ENCODE results near the gene PSMB7. TPM values are rescaled to one million over a fixed set of nuclear protein-coding genes. Genes with fewer than 3 reads are reported as not detected.

The PSMB7 gene
- total RNA-seq, 3 donors from 2014 or later = 298 to 324 (median 309) TPM

DNA sequence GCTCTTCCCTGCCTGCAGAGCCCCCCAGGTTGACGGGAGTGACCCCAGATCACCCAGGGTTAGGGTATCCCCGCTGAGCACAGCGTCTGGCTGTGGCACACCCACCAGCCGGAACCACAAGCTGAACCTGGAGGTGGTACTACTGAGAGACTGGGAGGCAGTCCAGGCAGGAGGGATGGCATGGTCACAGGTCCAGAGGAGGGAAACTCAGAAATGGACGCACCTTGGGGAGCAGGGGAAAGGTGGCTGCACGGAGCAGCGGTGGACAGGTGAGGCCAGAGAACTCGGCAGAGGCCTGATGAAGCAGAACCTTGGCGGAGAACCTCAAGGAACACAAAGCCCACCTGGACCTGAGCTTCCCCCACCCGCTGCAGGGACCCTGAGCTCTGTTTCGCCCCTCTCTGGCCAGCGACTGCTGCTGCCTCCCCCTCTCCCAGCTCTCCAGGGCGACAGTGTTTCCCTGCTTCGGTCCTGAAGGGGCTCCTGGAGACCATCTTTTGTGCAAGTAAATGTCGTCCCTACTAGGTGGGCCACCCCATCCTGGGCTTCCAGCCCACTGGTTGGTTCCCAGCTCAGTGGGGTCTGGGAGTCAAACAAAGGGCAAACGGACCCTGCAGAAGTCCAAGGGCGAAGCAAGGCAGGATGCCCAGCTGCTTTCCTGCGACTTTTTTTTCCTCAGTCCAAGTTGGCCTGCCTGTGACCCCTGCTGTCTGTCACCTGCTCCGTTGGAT, 35.9 kb upstream of the PSMB7 start:
- Mint-ChIP-seq H3K36me3 (ENCODE audit: insufficient read depth) (no peaks in the 10 kb centered on the region), H3K4me3 (no peak overlapping the region), H3K27me3 (ENCODE audit: low read depth) (peaks cover 41% of the 10 kb centered on the region), H3K9me3 (no peaks in the 10 kb centered on the region), H3K4me1 (ENCODE audit: low read depth) (peaks cover 1% of the 10 kb centered on the region)
- ATAC-seq (no peak), DNase-seq (no peak)

DNA sequence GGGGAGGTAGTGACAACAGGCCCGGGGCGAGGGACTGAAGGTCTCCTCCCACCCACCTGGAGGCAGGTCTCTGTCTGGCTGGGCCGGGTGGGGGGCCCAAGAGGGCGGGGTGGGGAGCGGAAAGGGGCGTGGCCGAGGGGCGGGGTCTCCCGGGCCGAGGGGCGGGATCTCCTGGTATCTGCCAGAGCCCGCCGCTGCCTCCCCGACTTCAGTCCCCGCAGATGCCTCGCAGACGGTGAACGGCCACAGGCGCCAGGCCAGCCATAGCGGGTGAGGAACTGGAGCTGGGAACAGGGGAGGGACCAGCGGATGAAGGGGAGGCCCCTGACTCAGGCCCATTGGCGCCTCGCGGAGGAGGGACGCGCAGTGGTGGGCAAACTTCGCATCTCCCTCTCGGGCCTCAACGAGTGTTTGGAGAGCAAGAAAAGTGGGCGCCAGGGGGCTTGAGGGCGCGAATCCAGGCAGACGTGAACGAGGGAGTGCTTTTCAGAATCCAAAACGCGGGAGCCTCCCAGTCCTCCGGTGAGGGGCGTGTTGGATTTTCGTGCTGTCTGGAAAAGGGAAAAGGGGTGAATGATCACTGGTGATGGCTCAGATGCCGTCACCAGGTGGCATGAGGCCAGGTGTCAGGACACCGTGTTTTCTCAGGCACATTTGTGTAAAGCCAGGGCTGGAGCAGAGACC, 35.1 kb upstream of the PSMB7 start, which contains the start of gene ADGRD2:
TSS of gene ADGRD2 (plus strand) at position 211 of the 684 bp plus-strand sequence. CDS start 1,216 bp downstream, outside the sequence.
- no peak within 1 kb of the TSS for H3K4me3 Mint-ChIP-seq

DNA sequence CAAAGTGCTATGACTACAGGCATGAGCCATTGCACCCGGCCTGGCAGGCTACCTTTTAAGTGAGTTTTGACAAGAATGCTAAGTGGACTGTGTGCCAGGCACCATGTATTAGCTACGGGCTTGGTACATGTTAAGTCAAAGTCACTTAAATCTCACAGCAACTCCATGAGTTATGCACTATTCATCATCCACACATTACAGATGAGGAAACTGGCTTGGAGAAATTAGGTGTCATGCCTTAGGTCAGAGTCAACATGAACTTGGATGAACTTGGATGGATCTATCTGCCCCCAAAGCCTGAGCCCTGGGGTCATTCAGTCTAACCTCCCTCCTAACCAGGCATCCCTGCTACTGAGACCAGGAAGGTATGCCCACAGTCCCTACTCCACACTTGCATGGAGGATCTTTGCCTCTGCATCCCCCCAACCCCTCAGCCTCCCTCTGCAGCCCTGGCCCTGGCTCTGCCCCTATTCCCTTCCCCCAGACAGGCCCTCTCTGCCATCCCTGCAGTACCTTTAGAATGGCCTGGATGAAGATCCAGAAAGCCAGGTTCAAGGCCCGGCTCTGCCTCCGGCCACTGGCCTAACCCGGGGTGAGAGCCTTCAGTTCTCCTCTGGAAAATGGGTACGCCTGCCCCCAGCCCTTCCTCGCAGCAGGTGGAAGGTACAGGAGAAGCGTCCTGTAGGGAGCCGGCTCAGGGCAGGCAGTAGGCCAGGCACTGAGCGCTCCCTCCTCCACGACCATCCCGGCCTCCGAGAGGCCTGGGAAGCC, 34.3 kb upstream of the PSMB7 start:
- Mint-ChIP-seq H3K27me3 (ENCODE audit: low read depth) (peaks cover 45% of the 10 kb centered on the region), H3K9me3 (no peaks in the 10 kb centered on the region), H3K4me1 (ENCODE audit: low read depth) (peaks cover 1% of the 10 kb centered on the region), H3K36me3 (ENCODE audit: insufficient read depth) (no peaks in the 10 kb centered on the region), H3K4me3 (no peak overlapping the region)
- ATAC-seq (no peak), DNase-seq (no peak)

More for the DNA sequence above, 35.1 kb upstream of the PSMB7 start, which contains the start of gene ADGRD2:
- Mint-ChIP-seq H3K27me3 (ENCODE audit: low read depth) (peaks cover 41% of the 10 kb centered on the region), H3K4me1 (ENCODE audit: low read depth) (peaks cover 1% of the 10 kb centered on the region), H3K36me3 (ENCODE audit: insufficient read depth) (no peaks in the 10 kb centered on the region), H3K9me3 (no peaks in the 10 kb centered on the region)
- DNase-seq = no peak
- peak; percentile 25 to 36 for ATAC-seq

DNA sequence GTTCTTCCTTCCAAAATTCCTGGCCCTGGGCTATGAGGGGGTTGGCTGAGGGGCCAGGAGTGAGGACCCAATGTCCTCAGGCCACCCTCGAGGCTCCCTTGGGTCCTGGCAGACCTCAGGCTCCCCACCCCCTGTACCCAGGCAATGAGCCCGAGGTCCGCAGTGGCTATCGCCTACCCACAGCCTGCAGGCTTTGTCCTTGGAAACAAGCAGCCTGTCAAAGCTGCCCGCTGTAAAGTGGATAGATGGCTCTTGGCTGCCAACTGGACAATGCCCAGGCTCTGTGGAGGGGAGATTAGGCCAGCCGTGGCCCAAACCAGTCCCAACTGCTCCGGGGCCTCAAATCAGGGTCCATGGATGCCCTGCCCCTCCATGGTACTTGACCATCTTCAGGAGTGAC, 32.8 kb upstream of the PSMB7 start:
- DNase-seq (no peak), ATAC-seq (no peak)
- Mint-ChIP-seq H3K27me3 (ENCODE audit: low read depth) (peaks cover 53% of the 10 kb centered on the region), H3K9me3 (no peaks in the 10 kb centered on the region), H3K4me3 (no peak overlapping the region), H3K36me3 (ENCODE audit: insufficient read depth) (no peaks in the 10 kb centered on the region), H3K4me1 (ENCODE audit: low read depth) (peaks cover 1% of the 10 kb centered on the region)

DNA sequence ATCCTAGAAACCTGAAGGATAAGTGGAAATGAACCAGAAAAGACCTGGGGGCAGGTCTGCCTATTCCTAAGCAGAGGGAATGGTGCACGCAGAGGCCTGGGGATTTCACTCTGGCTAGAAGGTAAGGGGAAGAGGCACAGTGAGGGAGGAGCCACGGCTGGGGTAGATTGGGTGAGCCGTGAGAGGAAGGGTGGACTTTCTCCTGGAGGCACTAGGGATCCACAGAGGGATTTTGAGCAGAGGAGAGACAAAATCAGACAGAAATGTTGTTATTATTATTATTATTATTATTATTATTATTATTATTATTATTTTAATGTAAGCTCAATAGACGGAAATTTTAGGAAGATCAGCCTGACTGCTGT, 32.0 kb upstream of the PSMB7 start:
- Mint-ChIP-seq H3K4me3 (no peak overlapping the region), H3K4me1 (ENCODE audit: low read depth) (peaks cover 1% of the 10 kb centered on the region), H3K9me3 (no peaks in the 10 kb centered on the region), H3K27me3 (ENCODE audit: low read depth) (peaks cover 49% of the 10 kb centered on the region), H3K36me3 (ENCODE audit: insufficient read depth) (no peaks in the 10 kb centered on the region)
- ATAC-seq (no peak), DNase-seq (no peak)

DNA sequence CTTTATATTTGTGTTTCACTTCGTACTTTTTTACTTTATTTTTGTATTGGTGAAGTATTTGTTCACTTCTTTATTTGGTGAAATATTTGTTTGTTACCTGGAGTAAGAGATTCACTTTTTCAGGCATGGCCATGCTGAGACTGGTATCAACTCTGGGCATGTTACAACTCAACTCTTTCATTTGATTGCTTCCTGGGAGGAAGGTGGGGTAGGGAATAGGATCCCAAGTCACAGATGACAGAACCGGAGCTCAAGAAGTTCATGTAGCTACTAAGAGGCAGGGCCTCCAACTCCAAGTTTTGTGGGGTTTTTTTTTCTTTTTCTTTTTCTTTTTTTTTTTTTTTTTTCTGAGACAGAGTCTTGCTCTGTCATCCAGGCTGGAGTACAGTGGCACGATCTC, 28.9 kb upstream of the PSMB7 start:
- no peaks in the 10 kb centered on the region for H3K4me1 Mint-ChIP-seq (ENCODE audit: low read depth)

DNA sequence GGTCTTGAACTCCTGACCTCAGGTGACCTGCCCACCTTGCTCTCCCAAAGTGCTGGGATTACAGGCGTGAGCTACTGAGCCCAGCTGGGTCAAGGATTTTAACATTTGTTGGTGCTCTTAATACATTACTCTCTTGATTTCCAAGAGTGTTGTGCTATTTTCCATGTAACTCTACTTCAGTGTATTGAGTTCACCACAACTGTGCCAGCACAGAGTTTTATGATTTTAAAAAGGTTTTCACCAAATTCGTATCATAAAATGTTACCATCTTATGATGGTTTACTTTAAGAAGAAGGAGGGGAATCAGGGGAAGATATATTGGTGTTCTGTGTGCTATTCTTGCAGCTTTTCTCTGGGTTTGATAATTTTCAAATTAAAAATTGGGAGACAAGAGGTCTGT, 28.4 kb upstream of the PSMB7 start:
- no peak for DNase-seq
- Mint-ChIP-seq H3K27me3 (ENCODE audit: low read depth) (peaks cover 42% of the 10 kb centered on the region), H3K4me1 (ENCODE audit: low read depth) (no peaks in the 10 kb centered on the region), H3K4me3 (no peak overlapping the region), H3K36me3 (ENCODE audit: insufficient read depth) (no peaks in the 10 kb centered on the region), H3K9me3 (no peaks in the 10 kb centered on the region)
- ATAC-seq = no peak

More for the DNA sequence above, 28.9 kb upstream of the PSMB7 start:
- DNase-seq (no peak), ATAC-seq (no peak)
- H3K36me3 Mint-ChIP-seq (ENCODE audit: insufficient read depth) = no peaks in the 10 kb centered on the region
- H3K9me3 Mint-ChIP-seq = no peaks in the 10 kb centered on the region
- no peak overlapping the region for H3K4me3 Mint-ChIP-seq
- peaks cover 43% of the 10 kb centered on the region for H3K27me3 Mint-ChIP-seq (ENCODE audit: low read depth)

DNA sequence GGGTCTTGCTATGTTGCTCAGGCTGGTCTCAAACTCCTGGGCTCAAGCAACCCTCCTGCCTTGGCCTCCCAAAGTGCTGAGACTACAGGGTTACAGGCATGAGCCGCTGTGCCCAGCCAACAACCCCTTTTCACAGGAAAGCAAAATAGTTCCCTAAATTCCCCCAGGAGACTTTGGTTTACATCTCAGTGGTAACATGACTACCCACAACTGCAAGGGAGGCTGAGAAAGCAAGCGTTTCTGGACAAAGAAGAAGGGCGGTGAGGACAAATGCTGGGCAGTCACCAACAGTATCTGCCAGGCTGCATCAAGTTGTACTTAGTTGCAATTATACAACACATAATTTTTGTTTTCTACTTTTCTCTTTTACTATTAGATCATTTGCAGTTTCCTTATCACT, 27.6 kb upstream of the PSMB7 start:
- Mint-ChIP-seq H3K4me3 (no peak overlapping the region), H3K9me3 (no peaks in the 10 kb centered on the region)

DNA sequence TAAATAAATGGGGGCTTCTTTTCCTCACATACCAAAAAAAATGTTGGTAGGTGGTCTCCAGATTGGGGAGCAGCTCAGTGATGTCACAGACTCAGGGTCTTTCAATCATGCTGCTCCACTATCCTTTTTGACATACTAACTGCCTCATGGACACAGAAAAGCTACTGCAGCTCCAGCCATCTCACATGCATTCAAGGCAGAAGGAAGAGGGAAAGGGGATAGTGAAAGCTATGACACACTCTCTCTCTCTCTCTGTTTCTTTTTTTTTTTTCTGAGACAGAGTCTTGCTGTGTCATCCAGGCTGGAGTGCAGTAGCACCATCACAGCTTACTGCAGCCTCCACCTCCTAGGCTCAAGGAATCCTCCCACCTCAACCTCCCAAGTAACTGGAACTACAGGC, 27.1 kb upstream of the PSMB7 start:
- Mint-ChIP-seq H3K4me3 (no peak overlapping the region), H3K27me3 (ENCODE audit: low read depth) (peaks cover 37% of the 10 kb centered on the region), H3K9me3 (no peaks in the 10 kb centered on the region), H3K4me1 (ENCODE audit: low read depth) (no peaks in the 10 kb centered on the region), H3K36me3 (ENCODE audit: insufficient read depth) (no peaks in the 10 kb centered on the region)
- ATAC-seq (no peak), DNase-seq (no peak)

More for the DNA sequence above, 27.6 kb upstream of the PSMB7 start:
- DNase-seq = no peak
- Mint-ChIP-seq H3K36me3 (ENCODE audit: insufficient read depth) (no peaks in the 10 kb centered on the region), H3K4me1 (ENCODE audit: low read depth) (no peaks in the 10 kb centered on the region), H3K27me3 (ENCODE audit: low read depth) (peaks cover 37% of the 10 kb centered on the region)
- no peak for ATAC-seq

DNA sequence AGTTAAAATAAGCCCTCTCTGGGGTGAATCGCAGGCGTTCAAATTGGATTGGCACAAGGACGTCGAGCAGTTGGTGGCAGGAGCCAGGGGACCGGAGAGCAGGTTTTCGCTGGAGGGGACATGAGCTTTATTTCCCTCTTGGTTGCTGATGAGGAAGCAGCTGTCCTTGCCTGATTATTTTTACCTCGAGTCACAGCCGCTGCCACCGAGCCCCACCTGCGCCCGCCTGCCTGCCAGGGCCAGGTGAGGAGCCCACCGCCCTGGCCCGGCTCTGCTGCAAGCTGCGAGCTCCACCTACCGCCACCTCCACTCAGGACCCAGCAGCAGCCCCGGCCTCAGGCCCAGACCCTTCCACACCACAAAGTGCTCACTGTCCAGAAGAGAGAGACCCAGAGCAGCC, 26.0 kb upstream of the PSMB7 start:
- Mint-ChIP-seq H3K27me3 (ENCODE audit: low read depth) (peaks cover 34% of the 10 kb centered on the region), H3K4me3 (no peak overlapping the region), H3K36me3 (ENCODE audit: insufficient read depth) (no peaks in the 10 kb centered on the region), H3K4me1 (ENCODE audit: low read depth) (no peaks in the 10 kb centered on the region), H3K9me3 (no peaks in the 10 kb centered on the region)
- DNase-seq = no peak
- no peak for ATAC-seq

DNA sequence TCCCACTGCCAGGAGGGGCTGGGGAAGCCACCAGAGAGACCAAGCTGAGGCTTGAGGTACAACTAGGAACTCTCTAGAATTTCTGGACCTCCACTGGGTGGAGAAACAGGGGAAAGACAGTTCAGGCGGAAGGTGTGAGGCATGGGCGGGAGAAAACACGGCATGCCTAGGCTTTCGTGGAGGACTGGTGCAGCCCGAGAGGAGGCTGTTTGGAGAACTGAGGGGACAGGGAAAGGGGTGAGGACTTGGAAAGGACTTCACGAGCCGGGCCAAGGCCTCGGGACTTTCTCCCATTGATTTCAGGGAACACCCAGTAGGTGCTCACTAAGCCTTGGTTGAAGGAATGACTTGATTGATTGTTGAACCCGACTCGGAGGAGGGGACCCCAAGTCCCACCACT, 25.5 kb upstream of the PSMB7 start:
- no peak for DNase-seq
- no peak overlapping the region for H3K4me3 Mint-ChIP-seq
- peaks cover 34% of the 10 kb centered on the region for H3K27me3 Mint-ChIP-seq (ENCODE audit: low read depth)
- no peaks in the 10 kb centered on the region for H3K36me3 Mint-ChIP-seq (ENCODE audit: insufficient read depth)
- ATAC-seq = no peak
- no peaks in the 10 kb centered on the region for H3K9me3 Mint-ChIP-seq
- no peaks in the 10 kb centered on the region for H3K4me1 Mint-ChIP-seq (ENCODE audit: low read depth)

DNA sequence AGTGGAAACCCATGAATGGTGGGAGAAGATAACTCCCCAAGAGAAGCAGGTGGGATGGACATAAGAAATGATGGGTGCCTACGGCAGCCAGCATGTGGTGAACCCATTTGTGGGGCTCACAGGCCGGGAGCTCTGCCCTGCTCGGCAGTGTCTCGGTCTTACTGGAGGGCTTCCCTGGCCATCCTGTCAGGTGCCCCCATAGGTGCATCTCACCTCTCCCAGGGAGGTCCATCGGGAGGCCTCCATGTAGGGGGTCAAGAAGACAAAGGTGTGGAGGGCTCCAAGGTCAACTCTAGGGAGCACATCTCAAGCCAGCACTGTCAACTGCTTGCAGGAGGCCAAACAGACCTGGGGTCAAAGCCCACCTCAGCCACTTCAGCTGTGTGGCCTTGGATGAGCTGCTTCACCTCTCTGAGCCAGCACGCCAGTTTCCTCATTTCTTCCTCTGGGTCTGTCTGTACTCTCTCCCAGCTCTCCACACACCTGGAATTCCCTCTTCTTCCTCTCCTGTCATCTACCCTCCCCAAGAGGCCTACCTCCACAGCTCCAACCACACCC, 24.5 kb upstream of the PSMB7 start:
- no peaks in the 10 kb centered on the region for H3K9me3 Mint-ChIP-seq
- H3K4me3 Mint-ChIP-seq = no peak overlapping the region
- H3K27me3 Mint-ChIP-seq (ENCODE audit: low read depth) = peaks cover 31% of the 10 kb centered on the region
- no peaks in the 10 kb centered on the region for H3K36me3 Mint-ChIP-seq (ENCODE audit: insufficient read depth)
- H3K4me1 Mint-ChIP-seq (ENCODE audit: low read depth) = no peaks in the 10 kb centered on the region
- no peak for DNase-seq
- ATAC-seq = no peak

DNA sequence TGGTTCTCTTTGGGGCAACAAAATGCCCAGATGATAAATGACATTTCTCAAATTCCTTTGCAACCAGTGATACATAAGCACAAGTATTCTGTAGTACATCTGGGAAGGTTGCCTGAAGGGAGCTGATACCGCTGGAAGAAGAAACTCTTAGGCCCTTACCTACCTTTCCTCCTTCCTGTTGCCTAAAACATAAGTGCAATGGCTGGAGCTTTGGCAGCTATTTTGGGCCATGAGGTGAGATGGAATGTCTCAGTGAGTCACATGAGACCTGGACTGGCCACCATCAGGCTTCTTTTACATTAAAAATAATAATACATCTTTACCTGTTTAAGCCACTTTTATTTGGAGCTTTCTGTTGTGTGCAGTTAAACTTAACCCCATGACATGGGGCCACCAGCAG, 23.8 kb upstream of the PSMB7 start:
- no peaks in the 10 kb centered on the region for H3K36me3 Mint-ChIP-seq (ENCODE audit: insufficient read depth)
- peaks cover 28% of the 10 kb centered on the region for H3K27me3 Mint-ChIP-seq (ENCODE audit: low read depth)
- DNase-seq = no peak
- no peaks in the 10 kb centered on the region for H3K4me1 Mint-ChIP-seq (ENCODE audit: low read depth)
- no peak for ATAC-seq
- H3K4me3 Mint-ChIP-seq = no peak overlapping the region
- no peaks in the 10 kb centered on the region for H3K9me3 Mint-ChIP-seq

DNA sequence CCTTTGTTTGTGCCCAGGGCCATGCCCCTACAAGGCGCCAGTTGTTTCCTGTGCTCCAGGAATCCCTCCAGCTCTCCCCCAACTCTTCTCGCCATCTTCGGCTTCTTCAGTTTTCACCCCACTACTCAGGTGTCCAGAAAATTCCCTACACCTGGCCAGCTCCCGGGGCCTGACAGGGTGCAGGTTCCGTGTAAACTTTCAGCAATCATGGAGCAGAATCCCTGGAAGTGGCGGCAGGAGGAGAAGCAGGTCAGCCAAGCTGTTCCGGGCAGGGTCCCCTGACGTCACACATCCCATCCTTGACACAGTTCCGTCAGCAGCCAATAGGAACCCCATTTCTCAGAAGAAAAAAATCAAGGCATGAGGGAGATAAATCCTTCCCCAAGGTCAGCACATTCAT, 22.8 kb upstream of the PSMB7 start:
- Mint-ChIP-seq H3K9me3 (no peaks in the 10 kb centered on the region), H3K27me3 (ENCODE audit: low read depth) (peaks cover 23% of the 10 kb centered on the region), H3K4me1 (ENCODE audit: low read depth) (no peaks in the 10 kb centered on the region), H3K36me3 (ENCODE audit: insufficient read depth) (no peaks in the 10 kb centered on the region), H3K4me3 (no peak overlapping the region)
- ATAC-seq = no peak
- DNase-seq = no peak

Measured in activated T-cell treated with anti-CD3 and anti-CD28 coated beads, Interleukin-2, amount 50 U/mL, for 4 hours (primary cell).